C4-2B (cell line): Measurements from ENCODE around the gene MOB2.
"Not testable (repeated sequence)": the region's sequence is repeated elsewhere in the genome, so short reads cannot be mapped to it uniquely, and the experiment has no call there.

Experiments
- H3K27ac ChIP-seq: fragments of 450-650 bp; 2 replicates; pipeline ENCODE4 v1.5.1; 2017
- CTCF ChIP-seq: fragments of 450-650 bp; conservative IDR thresholded peaks from 2 replicates; pipeline ENCODE4 v1.5.1; 2017; ENCODE audit warnings: mild to moderate bottlenecking
- ZFX ChIP-seq: fragments of 450-650 bp; IDR thresholded peaks from 2 replicates; pipeline ENCODE4 v1.6.1; 2017

The MOB2 gene

GRCh38 chr11:1510928-1511327 lies 24.3 kb upstream of the MOB2 start:
- no peak overlapping the region for H3K27ac ChIP-seq
- TF ChIP-seq ZFX (no peak), CTCF (no peak)

GRCh38 chr11:1510351-1510750 lies 23.8 kb upstream of the MOB2 start:
- not testable (repeated sequence) for H3K27ac ChIP-seq

- no peak overlapping the region for H3K27ac ChIP-seq
Observed at GRCh38 chr11:1509626-1510255, 23.2 kb upstream of the MOB2 start.

GRCh38 chr11:1508986-1509385 lies 22.4 kb upstream of the MOB2 start:
- no peak overlapping the region for H3K27ac ChIP-seq
- TF ChIP-seq CTCF, result no peak
- TF ChIP-seq ZFX, result no peak

More at GRCh38 chr11:1509626-1510255, 23.2 kb upstream of the MOB2 start:
- TF ChIP-seq ZFX (no peak), CTCF (no peak)

GRCh38 chr11:1508491-1508891 lies 21.9 kb upstream of the MOB2 start:
- no peak for TF ChIP-seq CTCF
- TF ChIP-seq ZFX, result no peak

GRCh38 chr11:1507381-1508140 lies 21.0 kb upstream of the MOB2 start:
- no peak overlapping the region for H3K27ac ChIP-seq
- no peak for TF ChIP-seq ZFX
- no peak for TF ChIP-seq CTCF

More at GRCh38 chr11:1508491-1508891, 21.9 kb upstream of the MOB2 start:
- no peak overlapping the region for H3K27ac ChIP-seq

- no peak for TF ChIP-seq ZFX
- no peak for TF ChIP-seq CTCF
- no peak overlapping the region for H3K27ac ChIP-seq
Observed at GRCh38 chr11:1506981-1507380, 20.4 kb upstream of the MOB2 start.

- H3K27ac ChIP-seq, result no peak overlapping the region
Observed at GRCh38 chr11:1505480-1505879, 18.9 kb upstream of the MOB2 start.

More at GRCh38 chr11:1505480-1505879, 18.9 kb upstream of the MOB2 start:
- TF ChIP-seq ZFX (no peak), CTCF (no peak)
